Astrocyte of the hippocampus (primary cell): Measurements from ENCODE around the gene PDZD8.
A peak's percentile ranks its signal among the peaks of the same experiment; 100 is the strongest.

Experiments used
- DNase-seq: peaks from one replicate; pipeline ENCODE4 v3.0.0; 2011; ENCODE audit warnings: low read depth, low spot score

Gene PDZD8

DNA sequence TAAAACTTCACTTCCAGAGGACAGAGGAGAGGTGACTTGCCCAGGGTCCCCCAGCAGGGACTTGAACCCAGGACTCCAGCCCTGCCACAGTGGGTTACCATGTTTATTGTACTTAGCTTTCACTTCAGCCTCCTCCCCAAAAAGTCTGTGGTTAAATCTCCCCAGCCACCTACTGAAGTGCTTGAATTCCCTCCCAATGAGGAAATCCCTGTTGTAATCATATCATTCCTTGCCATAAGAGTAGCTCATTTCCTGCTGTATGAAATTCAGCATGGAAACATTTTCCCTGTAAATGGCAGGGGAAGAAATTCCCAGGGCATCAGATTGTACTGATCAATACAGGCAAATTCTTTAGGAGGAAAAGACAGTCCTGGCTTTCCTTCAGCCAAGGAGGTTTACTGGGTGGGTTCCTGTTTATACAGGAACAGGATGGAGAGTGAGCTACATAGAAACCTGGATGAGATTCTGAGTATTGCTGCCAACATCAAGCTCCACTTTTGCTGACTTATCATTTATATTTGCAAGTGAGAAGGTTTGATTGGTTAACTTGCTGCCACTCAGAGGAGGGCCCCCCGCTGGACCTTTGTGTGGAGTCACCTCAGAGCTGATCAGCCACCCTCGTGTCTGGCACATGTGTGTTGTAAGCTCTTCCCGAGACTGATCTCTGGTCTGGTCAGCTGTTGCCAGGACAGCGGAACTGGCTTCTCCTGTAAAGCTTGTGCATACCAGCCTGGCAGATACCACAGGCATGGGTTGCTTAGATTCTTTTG lies 16.4 kb upstream of the PDZD8 start:
- DNase-seq = peak; percentile 81

DNA sequence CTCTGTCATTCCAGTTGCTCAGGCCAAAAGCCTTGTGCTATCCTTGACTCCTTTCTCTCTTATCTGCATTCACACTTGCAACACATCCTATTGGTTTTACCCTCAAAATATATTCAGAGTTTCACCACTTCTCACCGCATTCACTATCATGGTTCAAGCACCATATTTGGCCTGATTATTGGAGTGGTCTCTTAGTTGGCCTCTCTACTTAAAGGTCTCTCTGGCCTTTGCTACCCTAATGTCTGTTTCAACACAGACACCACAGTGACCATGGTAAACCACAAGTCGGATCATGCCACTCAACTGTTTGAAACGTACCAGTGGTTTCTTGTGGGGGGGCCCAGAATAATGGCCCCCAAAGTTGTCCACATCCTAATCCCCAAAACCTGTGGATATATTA lies 15.2 kb upstream of the PDZD8 start:
- no peak for DNase-seq

GRCh38 chr10:117386805-117387204 lies 11.6 kb upstream of the PDZD8 start:
- no peak for DNase-seq

- no peak for DNase-seq
These were observed 7.6 kb upstream of the PDZD8 start for GRCh38 chr10:117382861-117383260.

- peak; percentile 49 for DNase-seq
These were observed 507 bp downstream of the PDZD8 start for GRCh38 chr10:117374506-117375359.

GRCh38 chr10:117373823-117374505 lies 1.3 kb downstream of the PDZD8 start:
- peak; percentile 65 for DNase-seq

GRCh38 chr10:117370205-117370604 lies 5.0 kb downstream of the PDZD8 start:
- peak; percentile 60 for DNase-seq

DNA sequence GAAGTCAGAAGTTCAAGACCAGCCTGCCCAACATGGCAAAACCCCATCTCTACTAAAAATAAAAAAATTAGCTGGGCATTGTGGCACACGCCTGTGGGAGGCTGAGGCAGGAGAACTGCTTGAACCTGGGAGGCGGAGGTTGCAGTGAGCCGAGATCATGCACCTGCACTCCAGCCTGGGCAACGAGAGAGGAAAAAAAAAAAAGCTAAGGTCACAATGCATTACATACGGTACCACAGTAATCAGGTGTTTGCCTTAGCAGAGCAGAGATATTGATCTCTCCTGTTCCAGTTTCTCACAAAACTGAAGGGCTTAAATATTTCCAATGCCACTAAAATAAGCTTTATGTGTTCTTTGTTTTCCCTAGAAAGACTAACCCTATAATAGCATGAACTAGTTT lies 7.5 kb downstream of the PDZD8 start:
- no peak for DNase-seq

DNA sequence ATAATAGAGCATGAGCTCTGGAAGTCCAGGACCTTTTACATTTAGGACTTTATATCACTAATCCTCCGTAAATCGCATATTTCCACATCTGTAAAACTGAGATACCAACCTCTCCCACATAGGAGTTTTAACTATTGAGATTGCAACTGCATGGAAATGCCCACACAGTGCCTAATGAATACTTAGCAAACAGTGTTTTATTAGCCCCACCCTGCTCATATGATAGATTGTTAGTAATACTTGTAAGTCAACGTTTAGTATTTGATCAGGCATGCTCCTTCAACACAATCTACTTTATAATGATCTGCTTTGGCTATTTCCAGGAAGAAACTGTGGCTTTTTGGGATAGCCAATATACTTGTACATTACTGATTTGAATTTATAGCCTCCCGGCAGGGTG lies 8.5 kb downstream of the PDZD8 start:
- DNase-seq = no peak

GRCh38 chr10:117365612-117366011 lies 9.6 kb downstream of the PDZD8 start:
- peak; percentile 51 for DNase-seq

DNA sequence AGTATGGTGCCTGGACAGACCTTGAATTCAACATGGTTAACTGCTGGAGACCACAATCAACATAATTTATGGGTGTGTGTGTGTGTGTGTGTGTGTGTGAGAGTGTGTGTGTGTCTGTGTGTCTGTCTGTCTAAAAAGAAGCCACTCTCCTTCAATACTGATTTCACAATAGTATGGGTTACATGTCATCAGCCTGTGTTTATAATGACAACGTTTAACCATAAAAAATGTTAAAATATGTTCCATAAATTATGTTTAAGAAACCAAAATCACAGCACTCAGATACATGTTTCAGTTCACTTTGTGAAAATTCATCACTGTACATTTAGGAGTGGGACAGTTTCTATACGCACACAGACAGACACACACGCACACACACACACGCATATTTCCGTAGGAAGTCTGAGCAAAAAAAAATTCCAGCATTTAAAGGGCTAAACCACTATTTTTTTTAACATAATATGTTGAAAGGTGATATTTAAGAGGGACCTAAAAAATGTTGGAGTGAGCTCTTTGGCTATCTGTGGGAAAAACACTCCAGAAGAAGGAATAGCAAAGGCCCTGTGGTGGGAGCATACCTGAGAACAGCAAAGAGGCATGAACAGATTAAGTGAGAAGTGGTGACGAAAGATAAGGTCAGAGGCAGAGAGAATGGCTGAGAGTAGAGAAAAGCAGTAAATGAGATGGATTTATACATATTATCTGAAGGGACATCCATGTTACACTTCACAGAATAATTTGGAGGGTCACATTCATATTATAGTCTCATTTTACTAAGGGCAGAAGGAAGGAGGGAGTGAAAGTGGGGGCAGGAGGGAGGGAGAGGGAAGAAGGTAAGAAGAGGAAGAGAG lies 10.9 kb downstream of the PDZD8 start:
- peak; percentile 18 for DNase-seq

DNA sequence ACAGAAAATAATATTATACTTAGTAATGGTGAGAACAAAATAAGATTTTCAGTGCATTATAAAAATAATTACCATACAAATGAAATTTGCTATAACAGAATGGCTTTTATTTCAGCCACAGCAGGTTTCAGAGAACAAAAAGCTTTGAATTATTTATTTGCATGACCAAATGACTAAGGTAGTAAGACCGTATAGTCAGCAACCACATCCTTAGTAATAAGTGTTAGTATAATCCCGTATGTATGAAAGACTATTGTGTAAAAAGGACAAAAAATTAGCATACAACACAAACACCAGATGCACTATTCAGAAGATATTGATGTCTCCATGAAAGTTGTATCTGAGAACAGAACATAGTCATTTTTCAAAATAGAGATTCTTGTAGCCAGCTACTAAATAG lies 12.2 kb downstream of the PDZD8 start:
- DNase-seq = peak; percentile 54

DNA sequence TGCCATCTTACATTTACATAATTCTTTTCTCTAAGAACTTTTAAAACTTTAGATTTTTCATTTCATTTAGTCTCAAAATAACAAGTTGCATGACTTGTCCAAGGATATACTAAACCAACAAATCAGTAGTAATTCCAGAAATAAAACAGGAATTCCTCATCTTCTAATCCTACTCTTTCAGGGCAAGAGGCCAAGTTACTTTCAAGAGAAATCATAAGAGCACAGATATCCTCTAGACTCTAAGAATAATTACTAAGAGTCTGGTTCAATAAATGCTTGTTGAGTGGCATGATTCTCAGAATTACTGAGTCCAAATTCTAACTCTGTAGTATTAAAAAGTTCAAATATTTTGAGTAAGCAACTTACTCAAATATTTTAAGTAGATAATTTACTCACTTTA lies 12.9 kb downstream of the PDZD8 start:
- DNase-seq = peak; percentile 25

- peak; percentile 23 for DNase-seq
These were observed 14.1 kb downstream of the PDZD8 start for GRCh38 chr10:117360994-117361667.

GRCh38 chr10:117360016-117360415 lies 15.2 kb downstream of the PDZD8 start:
- no peak for DNase-seq

GRCh38 chr10:117355072-117355471 lies 20.2 kb downstream of the PDZD8 start:
- no peak for DNase-seq

- DNase-seq = no peak
These were observed 21.6 kb downstream of the PDZD8 start for GRCh38 chr10:117353684-117354083.

DNA sequence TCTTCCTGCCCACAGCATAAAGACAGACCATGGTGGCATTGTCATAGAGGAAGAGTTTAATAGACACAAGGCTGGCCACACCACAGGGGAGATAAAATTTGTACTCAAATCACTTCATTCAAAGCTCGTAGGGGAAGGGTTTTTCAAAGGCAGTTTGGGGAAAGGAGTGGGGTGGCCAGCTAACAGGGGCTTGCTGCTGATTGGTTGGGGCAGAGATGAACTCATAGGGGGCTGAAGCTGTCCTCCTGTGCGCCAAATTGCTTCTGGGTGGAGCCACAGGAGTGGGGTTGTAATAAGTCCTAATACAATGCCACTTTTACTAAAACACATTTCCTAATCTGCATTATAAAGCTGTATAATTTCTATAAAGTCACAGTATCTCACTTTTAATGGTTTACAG lies 22.5 kb downstream of the PDZD8 start:
- no peak for DNase-seq

GRCh38 chr10:117351996-117352395 lies 23.2 kb downstream of the PDZD8 start:
- DNase-seq = no peak

- no peak for DNase-seq
These were observed 23.7 kb downstream of the PDZD8 start for GRCh38 chr10:117351558-117351957.

DNA sequence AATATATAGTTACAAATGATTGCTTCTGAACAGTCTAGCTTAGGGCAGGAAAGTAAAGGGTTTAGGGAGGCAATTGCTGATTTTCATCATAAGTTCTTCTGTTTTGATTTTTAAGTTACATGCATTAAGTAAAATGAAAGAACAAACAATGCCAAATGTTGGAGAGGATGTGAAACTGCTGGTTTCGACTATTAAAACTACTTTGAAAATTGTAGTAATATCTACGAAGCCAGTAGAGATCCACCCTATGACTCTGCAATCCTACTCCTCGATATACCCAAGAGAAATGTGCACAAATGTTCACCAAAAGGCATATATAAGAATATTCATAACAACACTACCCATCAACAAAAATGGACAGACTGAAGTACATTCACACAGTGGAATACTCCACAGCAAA lies 24.3 kb downstream of the PDZD8 start:
- no peak for DNase-seq
